AG10803 (cell line): ENCODE data around the gene PRLR.

Experiments used
- DNase-seq: peaks from one replicate; pipeline ENCODE4 v3.0.0; 2010; ENCODE audit warnings: low read depth
- H3K4me3 ChIP-seq: 2 replicates; pipeline ENCODE4 v1.5.1; 2011; ENCODE audit warnings: mild to moderate bottlenecking, low read length, control low read depth
- TF ChIP-seq, protein P1 (sequence below): conservative IDR thresholded peaks from 2 replicates; pipeline ENCODE4 v1.5.1; 2011; ENCODE audit warnings: mild to moderate bottlenecking, low read length, control low read depth, inconsistent platforms

PRLR gene

DNA sequence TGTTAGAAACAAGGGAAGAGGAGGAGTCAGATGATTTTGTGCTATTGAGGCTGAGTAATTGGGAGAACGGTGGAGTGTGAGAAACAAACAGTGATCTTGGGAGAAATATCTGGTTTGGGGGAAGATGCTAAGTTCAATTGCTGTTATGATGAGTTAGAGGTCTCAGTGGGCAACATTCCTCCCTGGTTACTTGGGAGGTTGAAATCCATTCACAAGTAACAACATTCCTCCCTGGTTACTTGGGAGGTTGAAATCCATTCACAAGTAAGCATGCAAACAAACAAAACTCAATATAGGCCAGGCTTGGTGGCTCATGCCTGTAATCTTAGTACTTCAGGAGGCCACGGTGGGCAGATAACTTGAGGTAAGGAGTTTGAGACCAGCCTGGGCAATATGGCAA is 221.3 kb downstream of the PRLR start:
- no peak overlapping the region for H3K4me3 ChIP-seq
- TF ChIP-seq, protein P1, sequence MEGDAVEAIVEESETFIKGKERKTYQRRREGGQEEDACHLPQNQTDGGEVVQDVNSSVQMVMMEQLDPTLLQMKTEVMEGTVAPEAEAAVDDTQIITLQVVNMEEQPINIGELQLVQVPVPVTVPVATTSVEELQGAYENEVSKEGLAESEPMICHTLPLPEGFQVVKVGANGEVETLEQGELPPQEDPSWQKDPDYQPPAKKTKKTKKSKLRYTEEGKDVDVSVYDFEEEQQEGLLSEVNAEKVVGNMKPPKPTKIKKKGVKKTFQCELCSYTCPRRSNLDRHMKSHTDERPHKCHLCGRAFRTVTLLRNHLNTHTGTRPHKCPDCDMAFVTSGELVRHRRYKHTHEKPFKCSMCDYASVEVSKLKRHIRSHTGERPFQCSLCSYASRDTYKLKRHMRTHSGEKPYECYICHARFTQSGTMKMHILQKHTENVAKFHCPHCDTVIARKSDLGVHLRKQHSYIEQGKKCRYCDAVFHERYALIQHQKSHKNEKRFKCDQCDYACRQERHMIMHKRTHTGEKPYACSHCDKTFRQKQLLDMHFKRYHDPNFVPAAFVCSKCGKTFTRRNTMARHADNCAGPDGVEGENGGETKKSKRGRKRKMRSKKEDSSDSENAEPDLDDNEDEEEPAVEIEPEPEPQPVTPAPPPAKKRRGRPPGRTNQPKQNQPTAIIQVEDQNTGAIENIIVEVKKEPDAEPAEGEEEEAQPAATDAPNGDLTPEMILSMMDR: no peak
- peak; percentile 29 for DNase-seq

DNA sequence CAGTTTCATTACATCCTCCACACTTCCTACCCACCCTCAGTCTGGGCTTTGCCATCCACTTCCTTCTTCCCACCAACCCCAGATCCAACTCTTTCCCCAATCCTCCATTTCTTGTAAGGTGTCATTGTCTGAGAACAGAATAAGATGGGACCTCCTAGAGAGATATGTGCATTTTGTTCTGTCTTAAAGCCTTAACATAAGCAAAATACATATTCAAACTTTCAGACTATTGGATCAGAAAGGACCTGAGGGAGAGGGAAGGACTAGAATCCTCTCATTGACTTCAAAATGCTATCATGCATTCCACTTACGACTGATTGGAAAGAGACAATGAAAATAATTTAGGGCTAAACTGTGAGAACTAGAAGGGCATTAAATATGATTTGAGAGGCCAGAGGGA is 225.5 kb downstream of the PRLR start:
- H3K4me3 ChIP-seq: no peak overlapping the region
- TF ChIP-seq, protein P1: no peak
- no peak for DNase-seq

GRCh38 chr5:35004200-35004599 is 226.1 kb downstream of the PRLR start:
- TF ChIP-seq, protein P1: no peak
- no peak overlapping the region for H3K4me3 ChIP-seq
- DNase-seq: no peak

DNA sequence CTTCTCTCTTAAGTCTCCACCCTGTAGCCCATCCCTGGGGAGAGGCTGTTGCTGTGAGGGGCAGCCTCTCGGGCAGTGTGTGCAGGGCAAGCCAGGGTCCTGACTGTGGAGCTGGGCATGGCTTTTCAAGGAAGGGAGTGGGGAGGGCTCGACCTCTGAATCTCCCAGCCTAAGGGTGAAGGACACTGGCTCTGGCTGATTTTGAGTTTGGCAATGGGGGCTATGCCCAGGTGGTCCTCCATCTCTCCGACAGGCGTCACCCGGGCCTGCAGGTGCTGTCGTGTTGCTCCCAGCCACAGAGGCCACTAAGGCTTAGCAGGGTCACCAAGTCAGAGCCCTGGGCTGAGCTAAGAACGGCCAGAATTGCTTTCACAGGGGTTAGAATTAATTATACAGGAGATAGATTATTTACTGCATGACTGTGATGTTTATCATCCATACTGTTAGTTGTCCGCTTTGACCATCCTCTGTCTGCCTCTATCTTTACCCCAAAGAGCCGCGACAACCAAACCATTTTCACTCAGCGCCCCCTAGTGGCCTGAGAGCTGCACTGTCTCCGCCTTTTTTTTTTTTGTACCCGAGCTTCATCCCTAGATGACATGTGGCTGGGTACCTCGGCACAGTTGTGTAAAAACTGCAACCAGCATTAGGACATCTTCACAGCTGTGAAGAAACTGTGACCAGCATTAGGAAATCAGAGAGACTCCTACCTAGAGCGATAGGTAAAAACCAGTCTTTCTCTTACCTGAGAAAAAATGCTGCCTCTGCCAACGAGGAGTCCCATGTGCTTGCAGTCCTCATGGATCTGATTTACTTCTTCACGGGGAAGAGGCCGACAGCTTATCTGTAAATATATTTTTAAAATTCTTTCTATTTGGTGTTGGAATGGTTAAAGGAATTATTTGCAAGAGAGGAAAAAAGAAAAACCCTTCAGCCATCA is 227.0 kb downstream of the PRLR start:
- TF ChIP-seq, protein P1: peak; percentile 94
- DNase-seq: peak; percentile 48

GRCh38 chr5:35002459-35002858 is 227.8 kb downstream of the PRLR start:
- TF ChIP-seq, protein P1: no peak
- DNase-seq: no peak

More for the DNA sequence above, 227.0 kb downstream of the PRLR start:
- no peak overlapping the region for H3K4me3 ChIP-seq

GRCh38 chr5:35001842-35002241 is 228.4 kb downstream of the PRLR start:
- no peak overlapping the region for H3K4me3 ChIP-seq
- TF ChIP-seq, protein P1: no peak

More at GRCh38 chr5:35002459-35002858, 227.8 kb downstream of the PRLR start:
- no peak overlapping the region for H3K4me3 ChIP-seq

More at GRCh38 chr5:35001842-35002241, 228.4 kb downstream of the PRLR start:
- no peak for DNase-seq
